DND-41 (cell line): ENCODE measurements around the gene ADIPOR1.
A peak's percentile ranks its signal among the peaks of the same experiment; 100 is the strongest.
"Not testable (repeated sequence)": the region's sequence is repeated elsewhere in the genome, so short reads cannot be mapped to it uniquely, and the experiment has no call there.

Source experiments
- ATAC-seq: fragments of 200-7000 bp; cut with Tn5 transposase; 3 replicates; pipeline ENCODE4 v1.9.1; 2021; ENCODE audit warnings: low read depth; ENCODE audit not compliant: insufficient read depth
- DNase-seq: peaks from one replicate; pipeline ENCODE4 v3.0.0-alpha.2; 2020
- H2AFZ ChIP-seq: 2 replicates; pipeline ENCODE4 v1.6.0; 2012; ENCODE audit warnings: low read depth, low read length
- H3K27ac ChIP-seq: 2 replicates; pipeline ENCODE4 v1.5.1; 2012; ENCODE audit warnings: low read length, inconsistent platforms
- H3K27me3 ChIP-seq: fragments of 200-600 bp; sonication (generic); 2 replicates; pipeline ENCODE4 v1.6.0; 2012; ENCODE audit warnings: low read length, mild to moderate bottlenecking, inconsistent platforms; ENCODE audit not compliant: insufficient read depth, poor library complexity
- H3K36me3 ChIP-seq: 2 replicates; pipeline ENCODE4 v1.5.1; 2012; ENCODE audit warnings: low read length, inconsistent platforms; ENCODE audit not compliant: insufficient read depth
- H3K4me1 ChIP-seq: 2 replicates; pipeline ENCODE4 v1.5.1; 2012; ENCODE audit warnings: mild to moderate bottlenecking, low read length; ENCODE audit not compliant: insufficient read depth
- H3K4me2 ChIP-seq: 2 replicates; pipeline ENCODE4 v1.6.0; 2012; ENCODE audit warnings: mild to moderate bottlenecking, moderate library complexity, low read length, inconsistent platforms; ENCODE audit not compliant: insufficient read depth
- H3K4me3 ChIP-seq, 2 experiments: fragments of 200-600 bp in 1 of 2; shearing (Covaris generic) in 1 of 2; 2 replicates each; pipeline ENCODE4 v1.5.1; 2012 to 2016; ENCODE audit warnings: inconsistent platforms in 2 of 2, low read length in 2 of 2, mild to moderate bottlenecking in 2 of 2, low read depth in 1 of 2, moderate library complexity in 1 of 2
- H3K79me2 ChIP-seq: 2 replicates; pipeline ENCODE4 v1.6.0; 2012; ENCODE audit warnings: low read length, inconsistent platforms; ENCODE audit not compliant: insufficient read depth
- H3K9ac ChIP-seq: 2 replicates; pipeline ENCODE4 v1.6.0; 2012; ENCODE audit warnings: low read depth, mild to moderate bottlenecking, inconsistent platforms, low read length, moderate library complexity
- H3K9me3 ChIP-seq: 2 replicates; pipeline ENCODE4 v1.5.1; 2012; ENCODE audit warnings: low read length, moderate library complexity, mild to moderate bottlenecking, inconsistent platforms; ENCODE audit not compliant: insufficient read depth, severe bottlenecking
- H4K20me1 ChIP-seq: 2 replicates; pipeline ENCODE4 v1.6.0; 2012; ENCODE audit warnings: low read length; ENCODE audit not compliant: insufficient read depth
- EZH2 ChIP-seq: IDR thresholded peaks from 3 replicates; pipeline ENCODE4 v1.6.1; 2012; ENCODE audit warnings: borderline replicate concordance, low read depth, mild to moderate bottlenecking, moderate library complexity, low read length, inconsistent platforms; ENCODE audit not compliant: severe bottlenecking
- TF ChIP-seq, protein P1 (sequence below): IDR thresholded peaks from 2 replicates; pipeline ENCODE4 v1.5.1; 2012; ENCODE audit warnings: borderline replicate concordance, low read length, moderate library complexity, mild to moderate bottlenecking; ENCODE audit not compliant: poor library complexity, severe bottlenecking; ENCODE audit errors: extremely low read depth

Gene ADIPOR1, protein sequence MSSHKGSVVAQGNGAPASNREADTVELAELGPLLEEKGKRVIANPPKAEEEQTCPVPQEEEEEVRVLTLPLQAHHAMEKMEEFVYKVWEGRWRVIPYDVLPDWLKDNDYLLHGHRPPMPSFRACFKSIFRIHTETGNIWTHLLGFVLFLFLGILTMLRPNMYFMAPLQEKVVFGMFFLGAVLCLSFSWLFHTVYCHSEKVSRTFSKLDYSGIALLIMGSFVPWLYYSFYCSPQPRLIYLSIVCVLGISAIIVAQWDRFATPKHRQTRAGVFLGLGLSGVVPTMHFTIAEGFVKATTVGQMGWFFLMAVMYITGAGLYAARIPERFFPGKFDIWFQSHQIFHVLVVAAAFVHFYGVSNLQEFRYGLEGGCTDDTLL

DNA sequence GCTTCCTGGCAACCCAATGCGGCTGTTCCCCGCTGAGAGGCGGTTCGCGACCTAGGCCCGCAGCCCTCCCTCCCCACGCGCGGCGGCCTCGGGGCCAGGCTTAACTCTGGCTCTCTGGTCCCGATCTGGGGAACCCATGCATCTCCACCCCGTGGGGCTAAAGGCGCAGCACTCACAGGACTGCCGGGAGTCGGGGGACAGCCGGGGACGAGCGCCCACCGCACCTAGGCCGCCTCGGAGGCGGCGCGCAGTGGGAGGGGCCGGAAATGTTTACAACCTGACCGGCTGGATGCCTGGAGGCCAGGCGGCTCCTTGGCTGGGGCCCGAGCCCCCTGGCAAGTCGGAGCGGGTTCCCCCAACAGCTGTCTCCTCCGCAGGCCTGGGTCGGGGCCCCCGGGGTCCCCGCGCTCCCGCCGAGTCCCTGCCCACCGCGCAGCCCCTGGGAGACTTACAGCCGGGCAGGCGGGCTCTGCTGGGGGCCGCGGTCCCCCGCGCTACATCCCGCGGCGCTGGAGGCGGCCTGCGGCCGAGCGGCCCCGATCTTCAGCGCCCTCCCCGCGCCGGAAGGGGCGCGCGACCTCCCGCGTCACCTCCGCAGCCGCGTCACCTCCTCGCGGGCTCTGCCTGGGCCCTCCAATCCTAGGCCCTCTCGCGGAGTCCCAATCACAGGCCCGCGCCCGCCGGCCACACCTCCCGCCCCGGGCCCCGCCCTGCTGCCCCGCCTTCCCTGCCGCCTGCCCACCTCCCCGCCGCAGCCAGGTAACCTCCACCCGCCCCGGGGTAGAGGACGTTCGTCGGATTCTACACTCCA, at the start of gene ADIPOR1:
Gene ADIPOR1 (minus strand): TSS at position 580 of the 811 bp plus-strand sequence. CDS start 7,242 bp downstream, outside the sequence.
- Histone ChIP-seq H3K4me2 (peak within 1 kb of the TSS; percentile 85), H3K27ac (peak within 1 kb of the TSS; percentile 73), H3K4me3 (peak within 1 kb of the TSS; percentile 90 to 97), H3K79me2 (peaks cover 54% of the 10 kb centered on the region), H3K4me1 (peaks cover 31% of the 10 kb centered on the region), H4K20me1 (peaks cover 42% of the 10 kb centered on the region), H3K9ac (peak within 1 kb of the TSS; percentile 95), H3K36me3 (peaks cover 21% of the 10 kb centered on the region), H2AFZ (peak within 1 kb of the TSS; percentile 92), H3K27me3 (no peaks in the 10 kb centered on the region), H3K9me3 (no peaks in the 10 kb centered on the region)
- DNase-seq (peak; percentile 89), ATAC-seq (peak; percentile 99)
- TF ChIP-seq, protein P1, sequence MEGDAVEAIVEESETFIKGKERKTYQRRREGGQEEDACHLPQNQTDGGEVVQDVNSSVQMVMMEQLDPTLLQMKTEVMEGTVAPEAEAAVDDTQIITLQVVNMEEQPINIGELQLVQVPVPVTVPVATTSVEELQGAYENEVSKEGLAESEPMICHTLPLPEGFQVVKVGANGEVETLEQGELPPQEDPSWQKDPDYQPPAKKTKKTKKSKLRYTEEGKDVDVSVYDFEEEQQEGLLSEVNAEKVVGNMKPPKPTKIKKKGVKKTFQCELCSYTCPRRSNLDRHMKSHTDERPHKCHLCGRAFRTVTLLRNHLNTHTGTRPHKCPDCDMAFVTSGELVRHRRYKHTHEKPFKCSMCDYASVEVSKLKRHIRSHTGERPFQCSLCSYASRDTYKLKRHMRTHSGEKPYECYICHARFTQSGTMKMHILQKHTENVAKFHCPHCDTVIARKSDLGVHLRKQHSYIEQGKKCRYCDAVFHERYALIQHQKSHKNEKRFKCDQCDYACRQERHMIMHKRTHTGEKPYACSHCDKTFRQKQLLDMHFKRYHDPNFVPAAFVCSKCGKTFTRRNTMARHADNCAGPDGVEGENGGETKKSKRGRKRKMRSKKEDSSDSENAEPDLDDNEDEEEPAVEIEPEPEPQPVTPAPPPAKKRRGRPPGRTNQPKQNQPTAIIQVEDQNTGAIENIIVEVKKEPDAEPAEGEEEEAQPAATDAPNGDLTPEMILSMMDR: no peak
- no peak for TF ChIP-seq EZH2

DNA sequence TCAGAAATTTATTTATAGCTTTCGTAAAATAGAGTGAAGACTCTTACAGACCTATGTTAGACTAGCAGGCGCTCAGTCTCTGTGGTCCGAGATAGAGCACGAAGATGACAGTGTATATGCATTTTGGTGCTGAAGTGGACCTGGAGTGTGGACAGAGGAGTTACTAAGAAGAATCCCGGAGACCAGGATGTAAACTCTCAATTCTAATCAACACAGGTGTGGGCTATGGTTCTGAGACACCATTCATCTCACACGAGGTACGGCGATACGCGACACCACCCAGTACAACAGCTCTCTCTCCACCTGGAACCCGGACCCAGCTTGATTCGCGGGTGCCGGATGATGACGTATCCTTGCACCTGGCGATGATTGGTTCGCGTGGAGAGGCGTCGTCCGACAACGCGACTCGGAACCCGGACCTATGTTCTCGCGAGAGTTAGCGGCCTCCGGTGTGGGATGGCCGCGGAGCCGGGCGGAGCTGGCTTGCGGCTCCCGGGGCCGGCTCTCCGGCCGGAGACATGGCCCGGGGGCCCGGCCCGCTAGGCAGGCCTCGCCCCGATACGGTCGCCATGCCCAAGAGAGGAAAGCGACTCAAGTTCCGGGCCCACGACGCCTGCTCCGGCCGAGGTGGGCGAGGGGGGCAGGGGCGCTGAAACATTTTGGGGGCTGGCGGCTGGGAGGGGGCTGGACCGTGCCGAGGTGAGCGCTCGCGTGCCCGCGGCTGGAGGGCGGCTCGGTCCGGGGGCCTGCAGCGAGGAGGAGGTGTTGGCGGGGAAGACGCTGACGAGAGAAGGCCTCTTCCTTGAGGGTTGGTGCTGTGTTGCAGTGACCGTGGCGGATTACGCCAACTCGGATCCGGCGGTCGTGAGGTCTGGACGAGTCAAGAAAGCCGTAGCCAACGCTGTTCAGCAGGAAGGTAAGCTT, 49.1 kb upstream of the ADIPOR1 start, which contains the start of gene TMEM183A:
Gene TMEM183A (plus strand): TSS at position 427 of the 924 bp plus-strand sequence. CDS start 92 bp downstream, at position 519.
- Histone ChIP-seq H3K4me2 (peak within 1 kb of the TSS; percentile 82), H3K79me2 (peaks cover 51% of the 10 kb centered on the region), H4K20me1 (peaks cover 5% of the 10 kb centered on the region; the same call in 1 of the 2 replicates), H2AFZ (peak within 1 kb of the TSS; percentile 94), H3K9me3 (no peaks in the 10 kb centered on the region), H3K4me1 (peaks cover 31% of the 10 kb centered on the region), H3K36me3 (peaks cover 36% of the 10 kb centered on the region), H3K27me3 (no peaks in the 10 kb centered on the region), H3K4me3 (peak within 1 kb of the TSS; percentile 69 to 93), H3K27ac (peak within 1 kb of the TSS; percentile 85), H3K9ac (peak within 1 kb of the TSS; percentile 85)
- peak; percentile 96 for DNase-seq
- ATAC-seq: peak; percentile 94
- TF ChIP-seq, protein P1: no peak
- no peak for TF ChIP-seq EZH2

DNA sequence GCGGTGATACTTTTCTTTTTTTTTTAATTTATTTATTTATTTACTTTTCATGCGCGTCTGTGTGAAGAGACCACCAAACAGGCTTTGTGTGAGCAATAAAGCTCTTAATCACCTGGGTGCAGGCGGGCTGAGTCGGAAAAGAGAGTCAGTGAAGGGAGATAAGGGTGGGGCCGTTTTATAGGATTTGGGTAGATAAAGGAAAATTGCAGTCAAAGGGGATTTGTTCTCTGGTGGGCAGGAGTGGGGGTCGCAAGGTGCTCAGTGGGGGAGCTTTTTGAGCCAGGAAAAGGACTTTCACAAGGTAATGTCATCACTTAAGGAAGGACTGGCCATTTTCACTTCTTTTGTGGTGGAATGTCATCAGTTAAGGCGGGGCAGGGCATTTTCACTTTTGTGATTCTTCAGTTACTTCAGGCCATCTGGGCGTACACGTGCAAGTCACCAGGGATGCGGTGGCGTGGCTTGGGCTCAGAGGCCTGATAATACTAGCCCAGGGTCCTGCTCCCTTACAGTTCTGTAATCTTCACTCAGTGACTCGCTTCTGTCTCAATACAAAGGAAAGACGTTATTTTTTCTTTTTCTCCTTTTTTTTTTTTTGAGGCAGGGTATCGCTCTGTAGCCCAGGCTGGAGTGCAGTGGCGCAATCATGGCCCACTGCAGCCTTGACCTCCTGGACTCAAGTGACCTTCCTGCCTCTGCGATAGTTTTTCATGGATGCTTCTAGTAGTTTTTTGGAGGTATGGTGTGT, 47.5 kb upstream of the ADIPOR1 start:
- Histone ChIP-seq H3K4me1 (peaks cover 31% of the 10 kb centered on the region), H2AFZ (peak overlapping the region; percentile 45; the same call in 1 of the 2 replicates), H3K79me2 (peaks cover 36% of the 10 kb centered on the region), H3K36me3 (peaks cover 22% of the 10 kb centered on the region)
- not testable (repeated sequence) for H3K9ac ChIP-seq, H3K27ac ChIP-seq, H3K4me3 ChIP-seq, H3K4me2 ChIP-seq, H4K20me1 ChIP-seq, ATAC-seq, H3K9me3 ChIP-seq, DNase-seq, H3K27me3 ChIP-seq
